Hypothalamus (tissue), 51 donors: ENCODE data around the gene SIAE.

Experiments
- DNase-seq, 51 donors: peaks; one replicate each; lab custom pipeline; 2025; lab: John Stamatoyannopoulos, UW

Gene SIAE

DNA sequence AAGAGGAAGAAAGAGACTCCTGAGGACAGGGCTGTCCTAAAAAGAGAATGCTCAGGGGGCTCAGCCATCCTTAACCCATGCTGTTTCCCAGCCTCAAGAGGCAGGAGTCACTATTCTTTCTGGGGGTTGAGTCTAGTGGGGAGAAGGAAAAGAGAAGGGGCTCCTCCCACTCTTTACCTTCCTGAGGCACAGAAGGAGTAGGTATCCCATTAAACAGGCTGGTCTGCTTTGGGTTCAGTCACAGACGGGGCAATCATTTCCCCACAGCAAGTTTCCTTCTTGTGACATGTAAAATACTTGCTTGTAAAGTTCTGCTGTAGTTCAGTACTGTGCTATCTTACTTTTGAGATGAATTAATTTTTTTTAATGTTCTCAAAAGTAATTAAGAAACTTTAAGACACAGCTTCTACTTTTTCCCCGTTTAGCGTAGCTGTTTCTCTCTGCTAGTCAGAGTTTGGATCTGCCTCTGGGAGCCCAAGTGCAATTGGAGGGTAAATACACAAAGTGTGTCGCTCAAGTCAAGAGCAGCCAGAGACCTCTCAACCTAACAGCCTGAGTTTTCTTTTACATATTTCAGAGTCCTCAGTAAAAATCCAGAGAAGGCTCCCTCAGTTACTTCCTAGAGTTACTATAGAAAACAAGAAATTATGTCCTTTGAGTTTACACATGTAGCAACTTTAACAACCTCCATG is 88.7 kb downstream of the SIAE start:
- no peak for DNase-seq

DNA sequence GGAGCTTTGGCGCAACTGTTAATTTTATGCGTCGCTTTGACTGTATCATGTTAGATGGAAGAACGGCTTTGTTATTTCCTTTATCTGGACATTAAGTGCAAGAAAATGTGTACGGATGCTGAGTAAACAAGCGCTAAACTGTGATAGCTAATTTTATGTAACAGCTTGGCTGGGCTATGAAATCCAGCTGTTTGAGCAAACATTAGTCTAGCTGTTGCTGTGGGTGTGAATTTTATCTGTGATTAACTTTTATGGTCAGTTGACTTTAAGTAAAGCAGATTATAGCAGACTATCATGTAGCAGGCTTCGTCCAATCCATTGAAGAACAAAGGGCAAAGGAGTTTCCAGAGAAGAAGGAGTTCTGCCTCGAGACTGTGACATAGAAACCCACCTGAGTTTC is 89.8 kb downstream of the SIAE start:
- DNase-seq: no peak
